Measurements from ENCODE around the gene SMAGP. TPM values are rescaled to one million over a fixed set of nuclear protein-coding genes. Genes with fewer than 3 reads are reported as not detected.

Gene SMAGP
- 21.9 and 23.0 TPM in 2 replicates for total RNA-seq

GRCh38 chr12:51270067-51270950 is at the start of gene SMAGP:
Gene SMAGP, minus strand, starts transcription at chr12:51270415. Its CDS starts 1,137 bp downstream, at chr12:51269278.

GRCh38 chr12:51238510-51239334 is 31.5 kb downstream of the SMAGP start, which contains the start of gene DAZAP2:
Gene DAZAP2, plus strand, starts transcription at chr12:51238826. Its CDS starts 82 bp downstream, at chr12:51238908.

GRCh38 chr12:51217968-51218606 is 52.1 kb downstream of the SMAGP start, which contains the start of gene POU6F1:
Gene POU6F1, minus strand, starts transcription at chr12:51218062. Its CDS starts 11,226 bp downstream, at chr12:51206836.

Other genes starting within 250 kb of the SMAGP start
- gene SLC11A2, start 244.0 kb downstream of the SMAGP start, total RNA-seq, result 21.9 and 25.5 TPM in 2 replicates
- gene LETMD1, start 222.1 kb downstream of the SMAGP start, total RNA-seq, result 33.3 and 46.8 TPM in 2 replicates
- gene CSRNP2, start 186.8 kb downstream of the SMAGP start, total RNA-seq, result 14.9 and 19.0 TPM in 2 replicates
- gene TFCP2, start 97.3 kb downstream of the SMAGP start, total RNA-seq, result 8.7 and 8.9 TPM in 2 replicates
- gene POU6F1, start 52.4 kb downstream of the SMAGP start, total RNA-seq, result 0.57 and 1.2 TPM in 2 replicates
- 157 and 166 TPM in 2 replicates for gene DAZAP2, start 31.6 kb downstream of the SMAGP start, total RNA-seq
- gene BIN2, start 53.8 kb upstream of the SMAGP start, total RNA-seq, result not detected in 2 replicates
- not detected in 2 replicates for gene CELA1, start 76.3 kb upstream of the SMAGP start, total RNA-seq
- 47.2 and 72.2 TPM in 2 replicates for gene GALNT6, start 121.0 kb upstream of the SMAGP start, total RNA-seq
- 0.30 and 0.70 TPM in 2 replicates for gene SLC4A8, start 154.4 kb upstream of the SMAGP start, total RNA-seq

Data from hair follicular keratinocyte (primary cell).